Activated CD4-positive, alpha-beta T cell treated with anti-CD3 and anti-CD28 coated beads, Interleukin-2, amount 10 ng/mL, durations not matched to agents 7 days and 5 days (primary cell): Measurements from ENCODE around the gene PHYHIPL. TPM values are rescaled to one million over a fixed set of nuclear protein-coding genes. Genes with fewer than 3 reads are reported as not detected.

Experiments
- CTCF ChIA-PET: fragments of 350-600 bp; sonication (Branson Sonifier 250); formaldehyde crosslinking; loops from one replicate; lab custom pipeline; 2021; ENCODE audit warnings: antibody characterized with exemption; lab: Charles Lee
- POLR2A ChIA-PET: fragments of 350-600 bp; sonication (Branson Sonifier 250); formaldehyde crosslinking; loops from one replicate; lab custom pipeline; 2021; ENCODE audit warnings: antibody characterized with exemption; lab: Charles Lee
- DNase-seq: peaks from one replicate; pipeline ENCODE4 v3.0.0-alpha.2; 2020
- H3K27ac Mint-ChIP-seq: one replicate; pipeline ENCODE4 v1.8.0; 2021; ENCODE audit warnings: mild to moderate bottlenecking, moderate library complexity, mixed read lengths
- H3K27me3 Mint-ChIP-seq: one replicate; pipeline ENCODE4 v1.8.0; 2021; ENCODE audit warnings: mixed read lengths
- H3K36me3 Mint-ChIP-seq: one replicate; pipeline ENCODE4 v1.8.0; 2021; ENCODE audit warnings: low read depth, mixed read lengths
- H3K4me1 Mint-ChIP-seq: one replicate; pipeline ENCODE4 v1.8.0; 2021; ENCODE audit warnings: mixed read lengths
- H3K4me3 Mint-ChIP-seq: one replicate; pipeline ENCODE4 v1.8.0; 2021; ENCODE audit warnings: mild to moderate bottlenecking, moderate library complexity, mixed read lengths
- H3K9me3 Mint-ChIP-seq: one replicate; pipeline ENCODE4 v1.8.0; 2021; ENCODE audit warnings: mixed read lengths
- total RNA-seq, 2 experiments: library from RNA; stranded (reverse); gene quantifications; one replicate each; pipeline ENCODE4 v1.2.3, GENCODE V29; 2021

The PHYHIPL gene
- total RNA-seq, 2 experiments from 2014 or later: not detected

DNA sequence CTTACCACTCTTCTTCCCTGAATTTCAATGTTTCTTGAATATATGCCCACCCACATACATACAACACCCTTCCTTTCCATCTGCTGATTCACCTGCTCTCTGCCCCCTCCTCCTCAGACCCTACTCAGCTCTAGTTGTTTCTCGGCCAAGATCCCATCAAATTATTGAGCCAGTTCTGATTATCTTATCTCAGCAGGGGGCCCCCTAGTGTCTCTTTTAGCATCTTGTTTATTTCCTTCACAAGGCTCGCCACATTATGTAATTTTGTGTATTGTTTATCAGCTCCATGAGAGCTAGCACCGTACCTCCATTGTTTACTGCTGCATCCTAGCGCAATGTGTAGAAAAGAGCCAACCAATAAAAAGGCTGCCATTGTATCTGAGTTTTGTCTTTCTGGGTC is 114.0 kb downstream of the PHYHIPL start:
- Mint-ChIP-seq H3K4me1 (no peaks in the 10 kb centered on the region), H3K4me3 (no peak overlapping the region), H3K27ac (no peak overlapping the region), H3K27me3 (no peaks in the 10 kb centered on the region), H3K36me3 (no peaks in the 10 kb centered on the region), H3K9me3 (no peaks in the 10 kb centered on the region)
- no peak for DNase-seq
- ChIA-PET CTCF (no interaction called here), POLR2A (no interaction called here)

Other genes starting within 250 kb of the PHYHIPL start
- not detected for gene FAM13C, start 185.9 kb downstream of the PHYHIPL start, total RNA-seq